Fibroblast of skin of right quadriceps (primary cell): ENCODE measurements around the gene CALU.

Source experiments
- DNase-seq: peaks from one replicate; pipeline ENCODE4 v3.0.0-alpha.2; 2013

The CALU gene

GRCh38 chr7:128790315-128791041 is 51.3 kb downstream of the CALU start:
- no peak for DNase-seq

- DNase-seq: peak; percentile 60
Measured at GRCh38 chr7:128791121-128791971, 52.2 kb downstream of the CALU start, which contains the start of gene CCDC136. Gene CCDC136, plus strand, starts transcription at chr7:128791968. Its CDS starts 444 bp downstream, at chr7:128792412.

GRCh38 chr7:128791972-128792327 is 52.8 kb downstream of the CALU start:
- DNase-seq: no peak

GRCh38 chr7:128792471-128793180 is 53.5 kb downstream of the CALU start:
- no peak for DNase-seq

GRCh38 chr7:128793181-128793547 is 54.0 kb downstream of the CALU start:
- DNase-seq: no peak

GRCh38 chr7:128794020-128794419 is 54.9 kb downstream of the CALU start:
- no peak for DNase-seq

GRCh38 chr7:128794436-128794835 is 55.3 kb downstream of the CALU start:
- DNase-seq: no peak

GRCh38 chr7:128795129-128795528 is 56.0 kb downstream of the CALU start:
- DNase-seq: no peak

- DNase-seq: peak; percentile 85
Measured at GRCh38 chr7:128796327-128796726, 57.2 kb downstream of the CALU start.

GRCh38 chr7:128799451-128799850 is 60.3 kb downstream of the CALU start:
- no peak for DNase-seq

GRCh38 chr7:128800567-128800966 is 61.4 kb downstream of the CALU start:
- DNase-seq: no peak

- DNase-seq: no peak
Measured at GRCh38 chr7:128801003-128801402, 61.8 kb downstream of the CALU start.

GRCh38 chr7:128801667-128802418 is 62.7 kb downstream of the CALU start:
- no peak for DNase-seq

GRCh38 chr7:128804484-128804883 is 65.3 kb downstream of the CALU start:
- DNase-seq: no peak

GRCh38 chr7:128805225-128805624 is 66.1 kb downstream of the CALU start:
- no peak for DNase-seq

GRCh38 chr7:128807191-128807590 is 68.0 kb downstream of the CALU start:
- DNase-seq: no peak

- no peak for DNase-seq
Measured at GRCh38 chr7:128809363-128809762, 70.2 kb downstream of the CALU start.

- DNase-seq: no peak
Measured at GRCh38 chr7:128810473-128810872, 71.3 kb downstream of the CALU start.

GRCh38 chr7:128810997-128811396 is 71.8 kb downstream of the CALU start:
- no peak for DNase-seq

GRCh38 chr7:128811631-128812430 is 72.7 kb downstream of the CALU start:
- DNase-seq: no peak

GRCh38 chr7:128812514-128813168 is 73.5 kb downstream of the CALU start:
- no peak for DNase-seq
